ENCODE data around the gene MCTP1.

GRCh38 chr5:95261437-95262175 lies 23.3 kb downstream of the MCTP1 start:
- TF ChIP-seq CTCF (conservative IDR thresholded peaks at IDR 0.05 in 1 of 2, IDR thresholded peaks at IDR 0.05 in 1 of 2; ENCODE audit: extremely low read depth in 1 of 2, insufficient read depth in 1 of 2, low read depth in 1 of 2, low read length in 2 of 2), result peak; percentile 33 to 52
- TF ChIP-seq EZH2 (IDR thresholded peaks at IDR 0.05; ENCODE audit: borderline replicate concordance, low read length), result no peak

All from mammary epithelial cell (primary cell).